Stimulated activated CD4-positive, alpha-beta T cell treated with anti-CD3 and anti-CD28 coated beads, Interleukin-1b, Interleukin-23, amount 100 ng/mL, for 4 hours (primary cell): Measurements from ENCODE around the gene CRYGN.
A peak's percentile ranks its signal among the peaks of the same experiment; 100 is the strongest.

Experiments used
- DNase-seq, 2 donors: peaks; one replicate each; pipeline ENCODE4 v3.0.0-alpha.2; 2020; ENCODE audit warnings: low read depth in 2 of 2

The CRYGN gene

GRCh38 chr7:151426904-151427704 is 12.8 kb downstream of the CRYGN start:
- DNase-seq: no peak

DNA sequence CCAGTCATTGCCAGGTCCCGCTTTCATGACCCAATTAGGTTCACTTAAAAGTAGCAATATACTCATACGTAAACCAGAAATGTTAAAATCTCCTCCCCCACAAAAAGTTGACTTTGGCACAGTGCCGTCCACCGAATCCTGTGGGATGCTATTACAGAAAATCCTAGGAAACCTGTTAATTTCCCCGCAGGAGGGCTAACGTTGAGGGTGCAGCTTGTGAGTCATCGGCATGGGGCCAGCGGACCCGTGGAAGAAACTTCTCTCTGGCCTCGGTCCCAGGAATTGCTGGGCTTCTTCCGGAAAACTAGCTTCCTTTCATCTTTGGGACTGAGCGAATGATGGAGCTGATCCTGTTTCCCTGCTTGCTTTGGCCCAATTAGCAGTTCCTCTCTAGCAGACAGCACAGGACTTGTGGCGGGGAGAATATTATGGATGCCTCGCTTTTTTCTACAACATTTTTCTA is 13.5 kb downstream of the CRYGN start:
- DNase-seq: no peak

- no peak for DNase-seq
Measured at GRCh38 chr7:151425670-151426440, 14.1 kb downstream of the CRYGN start.

GRCh38 chr7:151424799-151425198 is 15.1 kb downstream of the CRYGN start:
- DNase-seq: no peak

- DNase-seq: no peak
Measured at GRCh38 chr7:151423936-151424335, 16.0 kb downstream of the CRYGN start.

GRCh38 chr7:151423226-151423625 is 16.7 kb downstream of the CRYGN start:
- DNase-seq: no peak

DNA sequence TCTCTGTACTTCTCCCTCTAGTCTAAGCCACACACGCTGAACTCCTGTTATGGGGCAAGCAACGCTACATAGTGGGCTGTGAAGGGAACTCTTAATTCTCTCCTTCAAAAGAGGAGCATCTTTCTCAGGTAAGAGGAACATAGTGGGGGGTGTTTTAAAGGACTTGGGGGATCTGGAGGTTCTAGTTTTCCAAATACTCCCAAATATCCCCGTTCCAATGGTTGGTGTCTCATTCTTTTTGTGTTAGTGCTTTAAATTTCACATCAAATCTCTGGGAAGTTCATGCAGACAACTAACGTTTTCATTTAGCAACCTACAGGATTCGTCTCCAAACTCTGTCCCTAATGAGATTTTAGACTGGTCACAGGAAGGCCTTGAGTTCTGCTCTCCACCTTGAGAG is 17.7 kb downstream of the CRYGN start:
- no peak for DNase-seq

DNA sequence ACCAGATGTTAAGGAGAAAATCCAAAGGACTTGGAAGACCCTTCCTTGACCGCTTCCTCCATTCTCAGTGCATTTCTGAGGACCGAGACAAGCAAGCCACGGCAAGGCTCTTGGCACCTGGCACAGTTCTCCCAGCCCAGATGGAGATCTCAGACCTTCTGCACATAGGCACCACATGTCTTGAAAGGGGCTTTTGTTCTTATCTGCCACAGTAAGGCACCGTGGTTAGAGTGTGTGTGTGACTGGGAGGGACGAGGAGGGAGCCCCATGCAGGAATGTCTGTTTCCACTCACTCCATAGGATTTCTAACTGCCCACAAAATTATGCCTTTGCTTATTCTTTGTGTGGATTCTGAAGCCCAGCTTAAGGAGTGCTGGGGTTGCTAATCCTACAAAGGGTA is 19.8 kb downstream of the CRYGN start:
- DNase-seq: no peak

DNA sequence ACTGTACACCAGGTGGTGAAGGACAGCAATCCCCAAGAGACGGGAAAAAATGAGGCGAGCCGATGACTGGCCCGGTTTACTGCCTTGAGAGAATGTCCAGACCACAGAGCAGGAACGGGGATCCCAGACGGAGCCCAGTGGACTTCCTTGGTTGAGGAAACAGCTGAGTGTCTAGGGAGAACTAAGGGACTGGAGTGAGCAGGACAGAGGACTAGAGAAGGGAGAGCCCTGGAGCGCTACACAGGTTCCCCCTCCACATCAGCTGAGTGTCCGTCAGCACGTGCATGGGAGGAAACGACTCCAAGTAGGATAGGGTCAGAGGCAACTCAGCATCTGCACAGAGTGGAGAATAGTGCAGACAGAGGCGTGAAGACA is 23.0 kb downstream of the CRYGN start:
- no peak for DNase-seq

DNA sequence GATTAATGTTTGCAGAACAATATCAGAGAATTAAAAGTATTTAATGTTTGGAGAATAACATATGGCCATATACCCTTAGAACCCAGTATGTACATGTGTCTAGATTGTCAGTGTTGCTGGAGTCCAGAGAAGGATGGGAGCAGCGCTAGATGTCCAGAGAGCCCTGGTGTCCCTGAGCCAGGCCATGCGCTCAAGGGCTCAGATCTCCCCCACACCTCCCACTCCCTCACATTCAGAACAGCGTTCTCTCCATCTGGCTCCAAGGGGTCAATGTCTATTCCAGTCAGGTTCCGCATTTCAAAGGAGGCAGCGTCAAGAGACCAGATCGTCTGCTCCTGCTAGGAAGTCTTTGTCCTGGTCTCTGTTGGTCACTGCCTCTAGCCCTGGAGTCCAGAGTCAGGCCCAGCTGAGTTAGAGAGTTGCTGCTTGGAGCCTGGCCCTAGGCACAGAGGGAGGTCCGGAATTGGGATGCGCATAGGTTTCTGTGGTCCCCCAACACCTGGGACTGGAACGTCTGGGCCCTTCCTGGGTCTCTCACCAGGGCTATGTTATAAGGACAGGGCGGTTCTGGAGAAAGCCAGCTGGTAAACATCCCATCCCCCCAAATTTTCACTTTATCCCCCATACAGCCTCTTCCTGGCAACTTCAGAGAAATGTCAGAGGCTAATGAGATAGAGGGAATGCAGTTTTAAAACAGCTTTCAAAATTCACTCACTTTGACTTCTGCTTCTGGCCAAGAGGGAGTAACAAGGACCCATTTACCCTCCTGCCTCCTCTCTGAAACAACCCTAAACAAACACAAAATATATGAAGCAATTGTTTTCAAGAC is 23.6 kb downstream of the CRYGN start:
- DNase-seq: no peak

GRCh38 chr7:151415375-151416105 is 24.4 kb downstream of the CRYGN start:
- no peak for DNase-seq

- no peak for DNase-seq
Measured at GRCh38 chr7:151413241-151413640, 26.7 kb downstream of the CRYGN start.

- no peak for DNase-seq
Measured at GRCh38 chr7:151412318-151412717, 27.6 kb downstream of the CRYGN start.

DNA sequence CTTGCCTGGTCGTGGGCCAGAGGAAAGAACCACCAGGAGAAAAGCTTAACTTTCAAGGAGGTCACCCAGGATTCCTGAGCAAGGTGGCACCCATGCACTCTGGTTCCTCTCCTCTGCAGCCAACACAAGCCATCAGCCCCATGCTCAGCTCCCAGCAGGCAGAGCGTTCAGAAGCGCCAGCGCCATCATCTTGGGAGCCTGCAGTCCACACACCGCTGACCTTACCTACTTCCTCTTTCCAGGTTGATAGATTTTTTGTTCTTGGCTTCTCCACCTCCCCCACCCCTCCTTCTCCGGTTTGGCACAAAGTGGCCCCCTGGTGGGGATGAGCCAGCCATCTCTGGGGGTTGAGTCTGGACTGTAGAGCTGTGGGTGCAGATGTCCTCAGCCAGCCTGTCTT is 28.4 kb downstream of the CRYGN start:
- DNase-seq: no peak

DNA sequence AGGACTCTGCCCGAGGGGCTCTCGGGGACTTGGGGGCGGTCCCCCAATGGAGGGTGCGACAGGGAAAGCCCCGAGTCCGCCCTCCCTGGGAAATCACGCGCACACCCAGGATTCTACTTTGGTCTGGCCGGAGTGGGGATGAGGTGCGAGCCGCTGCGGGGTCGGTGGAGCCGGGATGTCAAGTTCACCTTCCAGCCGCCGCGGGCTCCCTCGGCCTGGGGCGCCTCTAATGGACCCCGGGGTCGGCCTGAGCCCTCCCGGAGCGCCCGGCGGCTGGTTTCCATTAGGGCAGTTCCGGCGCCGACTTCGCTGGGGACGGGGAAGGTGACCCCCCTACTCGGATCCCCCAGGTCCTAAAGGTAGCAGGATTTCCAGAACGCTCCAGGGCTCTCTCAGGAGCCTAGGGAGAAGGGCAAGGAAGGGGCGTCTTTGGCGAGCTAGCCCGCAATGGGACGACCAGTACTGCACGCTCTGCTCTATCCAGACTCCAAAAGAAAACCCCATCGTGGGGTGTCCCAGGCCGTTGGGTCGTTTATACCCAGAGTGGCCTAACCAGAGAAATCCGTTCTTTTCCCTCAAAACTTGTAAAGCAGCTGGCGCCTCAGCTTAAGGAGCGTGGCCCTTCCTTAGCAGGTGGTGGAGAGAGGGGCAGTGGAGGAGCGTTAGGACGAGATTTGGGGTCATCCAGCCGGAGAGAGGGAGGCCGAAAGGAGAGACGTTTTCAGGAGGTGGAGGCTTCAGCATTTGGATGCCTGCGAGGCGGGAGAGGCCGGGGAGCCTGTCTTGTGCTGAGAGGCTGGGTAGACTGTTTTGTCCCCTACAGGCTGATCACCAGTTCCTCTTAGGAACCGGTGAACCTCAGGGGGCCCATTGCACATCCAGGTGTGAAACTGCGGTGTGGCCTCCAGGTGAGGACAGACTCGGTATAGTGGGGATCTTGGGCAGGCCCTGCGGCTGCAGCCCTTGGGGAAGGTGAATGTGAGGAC is 29.2 kb downstream of the CRYGN start:
- DNase-seq: no peak

DNA sequence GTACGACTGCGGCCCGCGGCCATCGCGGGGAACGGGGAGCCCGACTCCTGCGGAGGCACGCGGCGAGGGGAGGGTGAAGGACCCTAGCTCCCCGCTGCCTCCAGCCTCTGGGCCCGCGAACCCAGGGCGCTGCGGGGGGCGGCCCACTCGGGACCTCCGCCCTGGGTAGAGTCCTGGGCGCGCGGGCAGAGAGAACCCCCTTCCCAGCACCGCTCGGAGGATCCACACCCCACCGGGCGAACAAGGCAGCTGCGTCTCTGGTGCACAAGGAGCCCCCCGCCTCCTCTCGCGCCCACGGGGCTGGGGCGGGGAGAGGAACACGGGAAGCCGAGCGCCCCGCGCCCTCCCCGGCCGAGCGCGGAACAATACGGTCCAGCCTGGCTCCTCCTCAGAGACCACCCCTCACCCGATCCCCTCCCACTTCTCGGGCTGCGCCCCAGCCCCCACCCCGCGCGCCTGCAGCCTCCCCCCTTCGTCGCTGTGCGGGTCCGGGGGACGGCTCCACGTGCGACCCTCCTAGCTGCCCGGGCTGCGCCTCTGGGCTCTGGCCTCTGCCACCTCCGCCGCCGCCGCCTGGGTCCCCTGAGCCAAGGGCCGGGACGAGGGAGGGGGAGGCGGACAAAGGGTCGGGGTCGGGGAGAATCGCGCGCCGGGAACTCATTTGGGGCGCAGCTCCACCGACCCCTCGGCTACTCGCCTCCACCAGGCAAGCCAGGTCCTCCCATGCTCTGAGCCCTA is 30.1 kb downstream of the CRYGN start, which contains the start of gene WDR86:
WDR86 (minus strand) TSS at position 372 of the 738 bp plus-strand sequence. CDS start 449 bp downstream, outside the sequence.
- peak in 1 of 2 donors; percentile 23 for DNase-seq

DNA sequence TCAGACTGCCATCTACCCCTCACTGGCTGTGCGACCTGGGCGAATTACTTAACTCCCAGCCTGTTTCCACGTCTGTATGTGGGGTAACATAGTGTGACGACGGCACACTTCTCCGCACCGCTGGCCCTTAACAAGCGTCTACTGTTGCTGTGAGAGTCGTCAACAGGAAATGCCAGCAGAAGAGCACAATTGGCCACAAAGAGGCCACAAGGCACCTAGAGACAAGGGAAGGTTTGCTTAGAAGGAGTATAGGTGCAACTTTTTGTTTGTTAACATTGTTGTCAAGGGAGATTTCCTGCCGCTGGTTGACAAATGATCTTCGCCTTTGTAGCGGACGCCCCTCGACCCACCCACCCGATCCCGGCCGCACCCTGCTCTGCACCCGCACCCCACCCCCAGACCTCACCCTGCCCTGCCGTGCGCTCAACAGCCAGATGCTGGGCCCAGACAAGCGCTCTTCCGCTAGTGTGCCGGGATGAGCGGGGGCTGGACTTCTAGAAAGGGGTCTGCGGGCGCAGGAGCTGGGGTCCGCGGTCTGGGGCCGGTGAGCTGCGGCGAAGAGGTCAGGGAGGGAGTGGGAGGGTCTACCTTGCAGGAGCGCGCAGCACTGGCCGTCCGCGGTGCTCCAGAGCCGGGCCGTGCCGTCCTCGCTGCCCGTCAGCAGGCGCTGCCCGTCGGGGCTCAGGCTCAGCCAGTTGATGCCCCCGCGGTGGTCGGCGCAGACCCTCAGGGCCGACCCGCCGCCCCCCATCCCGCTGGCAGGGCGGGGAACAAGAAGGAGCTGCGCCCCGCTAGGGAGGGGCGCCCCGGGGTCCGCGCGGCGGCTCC is 30.9 kb downstream of the CRYGN start:
- peak in 1 of 2 donors; percentile 17 for DNase-seq

DNA sequence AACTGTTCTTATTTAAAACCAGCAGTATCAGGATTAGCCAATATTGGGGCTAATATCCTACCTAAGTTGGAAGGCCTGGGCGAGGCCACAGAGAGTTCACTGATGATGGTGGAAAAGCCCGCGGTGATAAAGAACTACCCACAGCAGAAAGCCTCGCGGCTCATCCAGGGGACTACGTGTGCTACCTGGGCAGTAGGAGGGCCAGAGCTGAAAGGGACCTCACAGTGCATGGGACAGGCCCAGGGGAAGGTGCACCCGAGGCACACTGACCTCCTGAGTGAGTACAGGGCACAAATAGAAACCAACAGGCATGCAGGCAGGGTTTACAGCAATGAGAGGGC is 31.5 kb downstream of the CRYGN start:
- no peak for DNase-seq
